ENCODE measurements around the gene ESRP2. TPM values are rescaled to one million over a fixed set of nuclear protein-coding genes. Genes with fewer than 3 reads are reported as not detected.
A peak's percentile ranks its signal among the peaks of the same experiment; 100 is the strongest.

ESRP2 gene
- total RNA-seq, 1 donor from 2014 or later = 0.10 TPM

GRCh38 chr16:68273459-68273858 is 37.5 kb upstream of the ESRP2 start:
- H3K36me3 Mint-ChIP-seq (ENCODE audit: low read depth) = peaks cover 56% of the 10 kb centered on the region
- no peaks in the 10 kb centered on the region for H3K27me3 Mint-ChIP-seq (ENCODE audit: insufficient read depth)
- intact Hi-C loops (cut with micrococcal nuclease) = no loop called here
- peak overlapping the region; percentile 56 for H3K4me3 Mint-ChIP-seq
- DNase-seq (ENCODE audit: low spot score) = no peak
- peak overlapping the region; percentile 89 for H3K27ac Mint-ChIP-seq
- peaks cover 72% of the 10 kb centered on the region for H3K4me1 Mint-ChIP-seq (ENCODE audit: low read depth)
- no peaks in the 10 kb centered on the region for H3K9me3 Mint-ChIP-seq

- intact Hi-C loops (cut with micrococcal nuclease) = no loop called here
- H3K27ac Mint-ChIP-seq = peak overlapping the region; percentile 89
- no peak for DNase-seq (ENCODE audit: low spot score)
- peaks cover 62% of the 10 kb centered on the region for H3K36me3 Mint-ChIP-seq (ENCODE audit: low read depth)
- peak overlapping the region; percentile 56 for H3K4me3 Mint-ChIP-seq
- no peaks in the 10 kb centered on the region for H3K27me3 Mint-ChIP-seq (ENCODE audit: insufficient read depth)
- H3K9me3 Mint-ChIP-seq = no peaks in the 10 kb centered on the region
- H3K4me1 Mint-ChIP-seq (ENCODE audit: low read depth) = peaks cover 80% of the 10 kb centered on the region
Observed at GRCh38 chr16:68272507-68273209, 36.7 kb upstream of the ESRP2 start.

- Mint-ChIP-seq H3K4me3 (peak overlapping the region; percentile 34), H3K36me3 (ENCODE audit: low read depth) (peaks cover 63% of the 10 kb centered on the region), H3K4me1 (ENCODE audit: low read depth) (peaks cover 85% of the 10 kb centered on the region), H3K27me3 (ENCODE audit: insufficient read depth) (no peaks in the 10 kb centered on the region), H3K27ac (peak overlapping the region; percentile 85), H3K9me3 (no peaks in the 10 kb centered on the region)
- no peak for DNase-seq (ENCODE audit: low spot score)
- intact Hi-C loops (cut with micrococcal nuclease) = loop anchor here (1.0 kb wide), 1 partner anchor 16 kb away; no protein-coding TSS in a partner anchor
Observed at GRCh38 chr16:68270353-68270752, 34.4 kb upstream of the ESRP2 start.

- DNase-seq (ENCODE audit: low spot score) = no peak
- Mint-ChIP-seq H3K4me1 (ENCODE audit: low read depth) (peaks cover 84% of the 10 kb centered on the region), H3K27me3 (ENCODE audit: insufficient read depth) (no peaks in the 10 kb centered on the region), H3K36me3 (ENCODE audit: low read depth) (peaks cover 62% of the 10 kb centered on the region), H3K4me3 (peak overlapping the region; percentile 72), H3K27ac (peak overlapping the region; percentile 85), H3K9me3 (no peaks in the 10 kb centered on the region)
- intact Hi-C loops (cut with micrococcal nuclease) = loop anchor here (1.0 to 10.0 kb wide), 2 partner anchors 17 to 485 kb away; no protein-coding TSS in a partner anchor
Observed at GRCh38 chr16:68269793-68270192, 33.9 kb upstream of the ESRP2 start.

- Mint-ChIP-seq H3K4me3 (peak overlapping the region; percentile 64), H3K4me1 (ENCODE audit: low read depth) (peaks cover 76% of the 10 kb centered on the region), H3K27me3 (ENCODE audit: insufficient read depth) (no peaks in the 10 kb centered on the region), H3K27ac (peak overlapping the region; percentile 55), H3K36me3 (ENCODE audit: low read depth) (peaks cover 45% of the 10 kb centered on the region), H3K9me3 (no peaks in the 10 kb centered on the region)
- intact Hi-C loops (cut with micrococcal nuclease) = loop anchor here (10.0 kb wide), 1 partner anchor 487 kb away; no protein-coding TSS in a partner anchor
- DNase-seq (ENCODE audit: low spot score) = no peak
Observed at GRCh38 chr16:68267612-68268405, 31.9 kb upstream of the ESRP2 start.

- Mint-ChIP-seq H3K4me1 (ENCODE audit: low read depth) (peaks cover 63% of the 10 kb centered on the region), H3K4me3 (peak overlapping the region; percentile 94), H3K9me3 (no peaks in the 10 kb centered on the region), H3K27me3 (ENCODE audit: insufficient read depth) (no peaks in the 10 kb centered on the region), H3K27ac (peak overlapping the region; percentile 97), H3K36me3 (ENCODE audit: low read depth) (peaks cover 26% of the 10 kb centered on the region)
- intact Hi-C loops (cut with micrococcal nuclease) = loop anchor here (1.0 to 10.0 kb wide), 4 partner anchors 10 to 490 kb away; no protein-coding TSS in a partner anchor
- DNase-seq (ENCODE audit: low spot score) = no peak
Observed at GRCh38 chr16:68265078-68265920, 29.4 kb upstream of the ESRP2 start.

GRCh38 chr16:68264128-68265077 is 28.5 kb upstream of the ESRP2 start, which contains the start of gene SLC7A6:
Gene SLC7A6, plus strand, starts transcription at chr16:68264526. Its CDS starts 10,201 bp downstream, at chr16:68274727.
- H3K36me3 Mint-ChIP-seq (ENCODE audit: low read depth) = peaks cover 24% of the 10 kb centered on the region
- intact Hi-C loops (cut with micrococcal nuclease) = loop anchor here (1.0 to 10.0 kb wide), 8 partner anchors 11 to 490 kb away; partner anchors contain the start of genes PLA2G15 and SLC7A6OS
- H3K4me3 Mint-ChIP-seq = peak within 1 kb of the TSS; percentile 94
- peak within 1 kb of the TSS; percentile 99 for H3K27ac Mint-ChIP-seq
- no peaks in the 10 kb centered on the region for H3K9me3 Mint-ChIP-seq
- H3K27me3 Mint-ChIP-seq (ENCODE audit: insufficient read depth) = no peaks in the 10 kb centered on the region
- peaks cover 54% of the 10 kb centered on the region for H3K4me1 Mint-ChIP-seq (ENCODE audit: low read depth)
- DNase-seq (ENCODE audit: low spot score) = peak; percentile 85

GRCh38 chr16:68263559-68264127 is 27.7 kb upstream of the ESRP2 start:
- Mint-ChIP-seq H3K4me1 (ENCODE audit: low read depth) (peaks cover 47% of the 10 kb centered on the region), H3K9me3 (no peaks in the 10 kb centered on the region), H3K4me3 (peak overlapping the region; percentile 89), H3K27ac (peak overlapping the region; percentile 99), H3K27me3 (ENCODE audit: insufficient read depth) (no peaks in the 10 kb centered on the region), H3K36me3 (ENCODE audit: low read depth) (peaks cover 21% of the 10 kb centered on the region)
- no peak for DNase-seq (ENCODE audit: low spot score)
- intact Hi-C loops (cut with micrococcal nuclease) = loop anchor here (1.0 to 10.0 kb wide), 7 partner anchors 18 to 491 kb away; partner anchors contain the start of genes PLA2G15 and SLC7A6OS

- no peak overlapping the region for H3K4me3 Mint-ChIP-seq
- DNase-seq (ENCODE audit: low spot score) = no peak
- peaks cover 5% of the 10 kb centered on the region for H3K36me3 Mint-ChIP-seq (ENCODE audit: low read depth)
- no peaks in the 10 kb centered on the region for H3K9me3 Mint-ChIP-seq
- no peak overlapping the region for H3K27ac Mint-ChIP-seq
- intact Hi-C loops (cut with micrococcal nuclease) = no loop called here
- H3K27me3 Mint-ChIP-seq (ENCODE audit: insufficient read depth) = no peaks in the 10 kb centered on the region
- peaks cover 25% of the 10 kb centered on the region for H3K4me1 Mint-ChIP-seq (ENCODE audit: low read depth)
Observed at GRCh38 chr16:68259007-68259825, 23.3 kb upstream of the ESRP2 start.

GRCh38 chr16:68257906-68258800 is 22.2 kb upstream of the ESRP2 start:
- intact Hi-C loops (cut with micrococcal nuclease) = loop anchor here (1.0 kb wide), 1 partner anchor 98 kb away; no protein-coding TSS in a partner anchor
- no peak overlapping the region for H3K27ac Mint-ChIP-seq
- no peaks in the 10 kb centered on the region for H3K27me3 Mint-ChIP-seq (ENCODE audit: insufficient read depth)

More at GRCh38 chr16:68257906-68258800, 22.2 kb upstream of the ESRP2 start:
- peaks cover 17% of the 10 kb centered on the region for H3K4me1 Mint-ChIP-seq (ENCODE audit: low read depth)
- DNase-seq (ENCODE audit: low spot score) = no peak
- H3K4me3 Mint-ChIP-seq = no peak overlapping the region
- peaks cover 5% of the 10 kb centered on the region for H3K36me3 Mint-ChIP-seq (ENCODE audit: low read depth)
- H3K9me3 Mint-ChIP-seq = no peaks in the 10 kb centered on the region
